IMR-90 (cell line): ENCODE results near the gene SCGB3A2. TPM values are rescaled to one million over a fixed set of nuclear protein-coding genes. Genes with fewer than 3 reads are reported as not detected.

Experiments used
- ATAC-seq: fragments of 200-7000 bp; cut with Tn5 transposase; 2 replicates; pipeline ENCODE4 v1.9.1; 2020; ENCODE audit warnings: low read depth, mild to moderate bottlenecking, moderate library complexity
- BruUV-seq: library from RNA; stranded (reverse); fragments of 400-500 nt; replicated peaks from 2 replicates; lab custom pipeline; 2021; lab: Mats Ljungman, UMichigan
- CTCF ChIA-PET: fragments of 300-600 bp; formaldehyde crosslinking; extraction: SDS; loops from one replicate; lab custom pipeline; 2021; ENCODE audit warnings: antibody characterized with exemption; lab: Yijun Ruan, JAX
- POLR2A ChIA-PET: fragments of 300-600 bp; sonication (Branson Sonifier 250); formaldehyde crosslinking; loops from one replicate; lab custom pipeline; 2022; ENCODE audit warnings: antibody characterized with exemption; ENCODE audit not compliant: unreplicated experiment; lab: Charles Lee
- DNase-seq: peaks from one replicate; pipeline ENCODE4 v3.0.0; 2013
- H2AFZ ChIP-seq: replicated peaks from 2 replicates; pipeline ENCODE3; 2013; ENCODE audit warnings: low read length, mild to moderate bottlenecking; ENCODE audit not compliant: poor library complexity
- H2AK5ac ChIP-seq: 2 replicates; pipeline ENCODE4 v1.6.1; 2013; ENCODE audit warnings: low read depth, low read length, inconsistent platforms
- H2AK9ac ChIP-seq: replicated peaks from 2 replicates; pipeline ENCODE3; 2013; ENCODE audit warnings: mild to moderate bottlenecking, low read depth, low read length, moderate library complexity; ENCODE audit not compliant: poor library complexity
- H2BK120ac ChIP-seq: 2 replicates; pipeline ENCODE4 v1.6.1; 2013; ENCODE audit warnings: low read depth, low read length, inconsistent platforms
- H2BK15ac ChIP-seq: 3 replicates; pipeline ENCODE4 v1.6.1; 2013; ENCODE audit warnings: low read depth, low read length, inconsistent platforms
- H2BK20ac ChIP-seq: 2 replicates; pipeline ENCODE4 v1.6.1; 2013; ENCODE audit warnings: low read depth, mild to moderate bottlenecking, inconsistent platforms, low read length, moderate library complexity
- H2BK5ac ChIP-seq: 2 replicates; pipeline ENCODE4 v1.6.1; 2013; ENCODE audit warnings: mild to moderate bottlenecking, low read depth, low read length, inconsistent platforms; ENCODE audit not compliant: poor library complexity, severe bottlenecking
- H3K14ac ChIP-seq: replicated peaks from 2 replicates; pipeline ENCODE4 v1.6.1; 2013; ENCODE audit warnings: low read depth, low read length, inconsistent platforms
- H3K18ac ChIP-seq: 2 replicates; pipeline ENCODE4 v1.6.1; 2013; ENCODE audit warnings: low read depth, low read length, control low read depth
- H3K23ac ChIP-seq: 2 replicates; pipeline ENCODE4 v1.6.1; 2013; ENCODE audit warnings: low read depth, low read length, inconsistent platforms
- H3K27ac ChIP-seq: 2 replicates; pipeline ENCODE4 v1.5.1; 2013; ENCODE audit warnings: mild to moderate bottlenecking, control low read depth, low read length; ENCODE audit not compliant: insufficient read depth
- H3K27me3 ChIP-seq: 2 replicates; pipeline ENCODE4 v1.6.1; 2013; ENCODE audit warnings: low read length; ENCODE audit not compliant: control insufficient read depth, insufficient read depth
- H3K36me3 ChIP-seq: 2 replicates; pipeline ENCODE4 v1.6.1; 2013; ENCODE audit warnings: low read length, mixed read lengths; ENCODE audit not compliant: control insufficient read depth, insufficient read depth
- H3K4ac ChIP-seq: 2 replicates; pipeline ENCODE4 v1.6.1; 2013; ENCODE audit warnings: low read depth, low read length, inconsistent platforms
- H3K4me1 ChIP-seq: 2 replicates; pipeline ENCODE4 v1.6.1; 2013; ENCODE audit warnings: low read length, mixed read lengths; ENCODE audit not compliant: control insufficient read depth, insufficient read depth
- H3K4me2 ChIP-seq: 2 replicates; pipeline ENCODE4 v1.6.1; 2013; ENCODE audit warnings: low read depth, mild to moderate bottlenecking, control low read depth, low read length, moderate library complexity
- H3K4me3 ChIP-seq: 2 replicates; pipeline ENCODE4 v1.5.1; 2013; ENCODE audit warnings: low read depth, mild to moderate bottlenecking, control low read depth, low read length, moderate library complexity; ENCODE audit not compliant: insufficient read depth
- H3K56ac ChIP-seq: 2 replicates; pipeline ENCODE4 v1.6.1; 2013; ENCODE audit warnings: low read length, inconsistent platforms; ENCODE audit not compliant: insufficient read depth; ENCODE audit errors: extremely low read depth
- H3K79me1 ChIP-seq, 2 experiments: 2 replicates each; pipeline ENCODE4 v1.6.1; 2013; ENCODE audit warnings: low read length in 2 of 2, inconsistent platforms in 1 of 2, low read depth in 1 of 2
- H3K9ac ChIP-seq: 2 replicates; pipeline ENCODE4 v1.6.1; 2013; ENCODE audit warnings: low read depth, low read length, control low read depth
- H3K9me1 ChIP-seq: 2 replicates; pipeline ENCODE4 v1.6.1; 2013; ENCODE audit warnings: low read length, inconsistent platforms; ENCODE audit not compliant: insufficient read depth
- H3K9me3 ChIP-seq: 2 replicates; pipeline ENCODE4 v1.6.1; 2013; ENCODE audit warnings: low read length; ENCODE audit not compliant: control insufficient read depth, insufficient read depth
- H4K20me1 ChIP-seq: 2 replicates; pipeline ENCODE4 v1.6.1; 2013; ENCODE audit warnings: low read length, inconsistent platforms; ENCODE audit not compliant: insufficient read depth
- H4K5ac ChIP-seq: 2 replicates; pipeline ENCODE4 v1.6.1; 2013; ENCODE audit warnings: mild to moderate bottlenecking, low read depth, low read length, control low read depth
- H4K8ac ChIP-seq, 2 experiments: 2 replicates each; pipeline ENCODE4 v1.6.1; 2013; ENCODE audit warnings: low read depth in 2 of 2, low read length in 2 of 2, control low read depth in 1 of 2, inconsistent platforms in 1 of 2
- H4K91ac ChIP-seq: 2 replicates; pipeline ENCODE4 v1.6.1; 2013; ENCODE audit warnings: low read depth, low read length, inconsistent platforms; ENCODE audit not compliant: insufficient read depth
- BHLHE40 ChIP-seq: fragments of 150-350 bp; IDR thresholded peaks from 2 replicates; pipeline ENCODE4 v1.6.1; 2016; ENCODE audit warnings: mild to moderate bottlenecking, low read depth, low read length
- CEBPB ChIP-seq: IDR thresholded peaks from 2 replicates; pipeline ENCODE4 v1.6.1; 2012; ENCODE audit warnings: low read depth, low read length, improper control_type of control experiment
- CTCF ChIP-seq: conservative IDR thresholded peaks from 2 replicates; pipeline ENCODE4 v1.5.1; 2012; ENCODE audit warnings: mild to moderate bottlenecking, low read depth, low read length, improper control_type of control experiment
- ELK1 ChIP-seq: fragments of 150-350 bp; IDR thresholded peaks from 2 replicates; pipeline ENCODE4 v1.6.1; 2016; ENCODE audit warnings: low read depth, mild to moderate bottlenecking, low read length, moderate library complexity, borderline replicate concordance
- FOS ChIP-seq: fragments of 150-350 bp; IDR thresholded peaks from 2 replicates; pipeline ENCODE4 v1.6.1; 2016; ENCODE audit warnings: low read depth, low read length
- MAFK ChIP-seq: IDR thresholded peaks from 2 replicates; pipeline ENCODE4 v1.6.1; 2012; ENCODE audit warnings: low read depth, low read length, improper control_type of control experiment
- MXI1 ChIP-seq: IDR thresholded peaks from 2 replicates; pipeline ENCODE4 v1.6.1; 2012; ENCODE audit warnings: low read depth, mild to moderate bottlenecking, low read length, moderate library complexity, borderline replicate concordance
- NFE2L2 ChIP-seq: fragments of 150-350 bp; IDR thresholded peaks from 2 replicates; pipeline ENCODE4 v1.6.1; 2016; ENCODE audit warnings: low read depth, mild to moderate bottlenecking, low read length
- POLR2A ChIP-seq: IDR thresholded peaks from 2 replicates; pipeline ENCODE4 v1.6.1; 2012; ENCODE audit warnings: mild to moderate bottlenecking, low read depth, low read length
- RAD21 ChIP-seq: IDR thresholded peaks from 2 replicates; pipeline ENCODE4 v1.6.1; 2012; ENCODE audit warnings: low read length, improper control_type of control experiment
- RCOR1 ChIP-seq: IDR thresholded peaks from 2 replicates; pipeline ENCODE4 v1.6.1; 2012; ENCODE audit warnings: mild to moderate bottlenecking, low read length, improper control_type of control experiment; ENCODE audit not compliant: insufficient replicate concordance
- RFX5 ChIP-seq: IDR thresholded peaks from 2 replicates; pipeline ENCODE4 v1.8.0; 2012; ENCODE audit warnings: low read depth, mild to moderate bottlenecking, low read length, moderate library complexity
- SMC3 ChIP-seq: fragments of 150-350 bp; IDR thresholded peaks from 2 replicates; pipeline ENCODE4 v1.6.1; 2016; ENCODE audit warnings: low read depth, mild to moderate bottlenecking, antibody characterized with exemption, low read length, moderate library complexity
- USF2 ChIP-seq: fragments of 150-350 bp; IDR thresholded peaks from 2 replicates; pipeline ENCODE4 v1.6.1; 2017; ENCODE audit warnings: mild to moderate bottlenecking, antibody characterized with exemption, low read length, low read depth
- WGBS, 2 experiments: methylation state at CpG; one replicate each; pipeline versions ENCODE4 v1.1.5 to v1.1.7; 2013; ENCODE audit warnings: missing lambda C conversion rate in 2 of 2; ENCODE audit not compliant: insufficient read length in 1 of 2; ENCODE audit errors: extremely low coverage in 2 of 2; 5-methylcytosine and 5-hydroxymethylcytosine counted together
- dilution Hi-C: fragments of 300-500 bp; cut with HindIII; formaldehyde crosslinking; loops from one replicate; pipeline ENCODE4 v1.14.3; 2018; ENCODE audit warnings: low sequenced_read_pairs; ENCODE audit not compliant: unreplicated experiment
- in situ Hi-C: fragments of 300-500 bp; cut with MboI; formaldehyde crosslinking; loops from 3 replicates; pipeline ENCODE4 v1.14.3; 2019; ENCODE audit warnings: low sequenced_read_pairs, inconsistent platforms, mixed read lengths
- intact Hi-C: fragments of 100-400 bp; cut with micrococcal nuclease; formaldehyde crosslinking; loops from 2 replicates; pipeline ENCODE4 v1.10.0; 2022
- polyA plus RNA-seq, 3 experiments: library from polyadenylated mRNA; depleted of rRNA; stranded (reverse); fragments of >200 nt; gene quantifications; 2 replicates each; pipeline ENCODE4 v1.2.3, GENCODE V29; 2012; ENCODE audit warnings: low replicate concordance in 1 of 3
- total RNA-seq: library from RNA; depleted of rRNA; stranded (reverse); fragments of >200 nt; gene quantifications from 2 replicates; pipeline ENCODE4 v1.2.3, GENCODE V29; 2012

SCGB3A2 gene
- total and polyA plus RNA-seq, 2 of the 4 experiments (the other 2 are of a cell fraction): not detected

GRCh38 chr5:147835386-147835798 is 43.1 kb upstream of the SCGB3A2 start:
- Histone ChIP-seq H3K9me3 (no peaks in the 10 kb centered on the region), H3K23ac (no peak overlapping the region), H4K5ac (no peak overlapping the region), H3K4me3 (no peak overlapping the region), H3K9me1 (no peaks in the 10 kb centered on the region), H3K9ac (no peak overlapping the region), H3K36me3 (no peaks in the 10 kb centered on the region), H2BK20ac (no peak overlapping the region), H2BK15ac (no peak overlapping the region), H2BK5ac (no peak overlapping the region), H3K18ac (no peak overlapping the region), H3K4me1 (no peaks in the 10 kb centered on the region), H2AFZ (no peak overlapping the region), H3K56ac (no peak overlapping the region), H3K4ac (no peak overlapping the region), H3K27ac (no peak overlapping the region), H4K91ac (no peak overlapping the region), H3K79me1 (no peaks in the 10 kb centered on the region), H2AK9ac (no peak overlapping the region), H2BK120ac (no peak overlapping the region), H3K27me3 (no peaks in the 10 kb centered on the region), H4K8ac (no peak overlapping the region), H3K14ac (no peak overlapping the region), H3K4me2 (no peak overlapping the region), H4K20me1 (no peaks in the 10 kb centered on the region), H2AK5ac (no peak overlapping the region)
- DNase-seq: no peak
- no TSS peak for BruUV-seq
- dilution Hi-C loops (no loop called here), intact Hi-C loops (no loop called here), in situ Hi-C loops (no loop called here)
- CTCF ChIA-PET: no interaction called here
- ATAC-seq: no peak
- no CpG with 5 or more reads among the region's 2 CpGs for WGBS, 2 experiments
- POLR2A ChIA-PET: no interaction called here
- no peak for TF ChIP-seq FOS
- no peak for TF ChIP-seq RFX5
- TF ChIP-seq CEBPB: no peak
- no peak for TF ChIP-seq BHLHE40
- TF ChIP-seq NFE2L2: no peak
- no peak for TF ChIP-seq SMC3
- TF ChIP-seq ELK1: no peak
- no peak for TF ChIP-seq RAD21
- no peak for TF ChIP-seq CTCF
- no peak for TF ChIP-seq USF2
- no peak for TF ChIP-seq POLR2A
- TF ChIP-seq MXI1: no peak
- no peak for TF ChIP-seq MAFK
- no peak for TF ChIP-seq RCOR1
